ENCODE data around the gene AATF.

Gene AATF

DNA sequence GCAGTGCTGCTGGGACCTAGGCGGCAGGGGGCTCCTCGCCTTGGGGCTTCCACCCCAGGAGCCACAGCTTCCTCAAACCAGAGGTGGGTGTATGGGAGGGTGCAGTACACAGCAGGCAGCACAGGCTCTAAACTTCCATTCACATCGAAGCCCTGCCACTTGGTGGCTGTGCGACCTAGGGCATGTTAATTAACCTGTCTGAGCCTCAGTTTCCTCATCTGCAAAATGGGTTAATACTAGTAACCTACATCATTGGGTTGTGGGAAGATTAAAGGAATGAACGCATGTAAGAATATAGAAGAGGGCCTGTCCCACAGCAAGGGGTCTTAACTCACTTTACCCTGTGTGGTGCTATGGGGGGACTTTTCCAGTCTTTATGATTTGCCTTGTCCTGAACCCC lies 38.2 kb upstream of the AATF start:
- no peaks in the 10 kb centered on the region for H3K36me3 ChIP-seq
- TF ChIP-seq, protein P1, sequence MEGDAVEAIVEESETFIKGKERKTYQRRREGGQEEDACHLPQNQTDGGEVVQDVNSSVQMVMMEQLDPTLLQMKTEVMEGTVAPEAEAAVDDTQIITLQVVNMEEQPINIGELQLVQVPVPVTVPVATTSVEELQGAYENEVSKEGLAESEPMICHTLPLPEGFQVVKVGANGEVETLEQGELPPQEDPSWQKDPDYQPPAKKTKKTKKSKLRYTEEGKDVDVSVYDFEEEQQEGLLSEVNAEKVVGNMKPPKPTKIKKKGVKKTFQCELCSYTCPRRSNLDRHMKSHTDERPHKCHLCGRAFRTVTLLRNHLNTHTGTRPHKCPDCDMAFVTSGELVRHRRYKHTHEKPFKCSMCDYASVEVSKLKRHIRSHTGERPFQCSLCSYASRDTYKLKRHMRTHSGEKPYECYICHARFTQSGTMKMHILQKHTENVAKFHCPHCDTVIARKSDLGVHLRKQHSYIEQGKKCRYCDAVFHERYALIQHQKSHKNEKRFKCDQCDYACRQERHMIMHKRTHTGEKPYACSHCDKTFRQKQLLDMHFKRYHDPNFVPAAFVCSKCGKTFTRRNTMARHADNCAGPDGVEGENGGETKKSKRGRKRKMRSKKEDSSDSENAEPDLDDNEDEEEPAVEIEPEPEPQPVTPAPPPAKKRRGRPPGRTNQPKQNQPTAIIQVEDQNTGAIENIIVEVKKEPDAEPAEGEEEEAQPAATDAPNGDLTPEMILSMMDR (IDR thresholded peaks at IDR 0.05) = no peak
- no peaks in the 10 kb centered on the region for H3K4me1 ChIP-seq (ENCODE audit: control insufficient read depth in 1 of 2, insufficient read depth in 1 of 2, low read depth in 1 of 2, low read length in 1 of 2)
- no peak overlapping the region for H3K27ac ChIP-seq
- peaks cover 85% of the 10 kb centered on the region for H3K27me3 ChIP-seq
- H3K4me3 ChIP-seq (ENCODE audit: low read depth in 1 of 2, low read length in 1 of 2) = no peak overlapping the region
- no peaks in the 10 kb centered on the region for H3K9me3 ChIP-seq

DNA sequence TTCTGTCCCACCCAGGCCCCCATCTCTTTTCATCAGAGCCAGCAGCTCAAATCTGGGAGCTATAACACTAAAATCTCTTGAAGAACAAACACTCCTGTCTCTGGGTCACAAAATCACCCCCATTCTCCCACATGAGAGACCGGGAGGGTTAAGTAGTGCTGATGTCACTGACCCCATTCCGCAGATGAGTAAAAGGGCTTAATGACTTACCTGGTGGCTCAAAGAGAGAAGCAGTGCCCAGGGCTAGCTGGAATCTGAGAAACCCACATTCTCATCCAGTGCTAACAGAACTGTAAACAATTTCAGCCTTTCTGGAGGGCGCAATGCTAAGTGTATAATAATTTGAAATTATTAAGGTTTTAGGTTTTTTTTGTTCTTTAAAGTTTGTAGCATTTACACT lies 37.8 kb upstream of the AATF start:
- H3K4me1 ChIP-seq (ENCODE audit: control insufficient read depth in 1 of 2, insufficient read depth in 1 of 2, low read depth in 1 of 2, low read length in 1 of 2) = no peaks in the 10 kb centered on the region
- no peaks in the 10 kb centered on the region for H3K36me3 ChIP-seq
- H3K9me3 ChIP-seq = no peaks in the 10 kb centered on the region
- TF ChIP-seq, protein P1 (IDR thresholded peaks at IDR 0.05) = no peak
- no peak overlapping the region for H3K4me3 ChIP-seq (ENCODE audit: low read depth in 1 of 2, low read length in 1 of 2)
- H3K27ac ChIP-seq = no peak overlapping the region
- peaks cover 88% of the 10 kb centered on the region for H3K27me3 ChIP-seq

DNA sequence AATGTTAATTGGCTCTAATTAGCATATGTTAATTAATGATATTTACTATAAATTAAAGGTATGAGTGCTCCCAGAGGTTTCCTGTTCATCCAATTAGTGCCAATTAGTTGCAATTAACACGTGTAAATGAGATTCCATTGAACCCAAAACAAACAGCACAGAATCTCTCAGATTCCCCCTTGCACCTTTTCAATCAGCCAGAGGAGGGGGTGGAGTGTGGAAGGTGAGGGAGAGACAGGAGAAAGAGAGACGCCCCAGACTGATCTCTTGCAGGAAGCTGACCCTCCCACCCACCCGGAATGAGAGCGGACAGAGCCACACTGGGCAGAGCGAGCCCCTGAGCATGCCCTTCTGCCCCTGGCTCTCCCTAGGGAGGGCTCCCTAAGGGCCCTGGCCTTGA lies 35.6 kb upstream of the AATF start:
- H3K4me3 ChIP-seq (ENCODE audit: low read depth in 1 of 2, low read length in 1 of 2) = no peak overlapping the region
- no peak overlapping the region for H3K27ac ChIP-seq
- peaks cover 91% of the 10 kb centered on the region for H3K27me3 ChIP-seq
- no peaks in the 10 kb centered on the region for H3K4me1 ChIP-seq (ENCODE audit: control insufficient read depth in 1 of 2, insufficient read depth in 1 of 2, low read depth in 1 of 2, low read length in 1 of 2)
- TF ChIP-seq, protein P1 (IDR thresholded peaks at IDR 0.05) = no peak
- H3K36me3 ChIP-seq = no peaks in the 10 kb centered on the region
- no peaks in the 10 kb centered on the region for H3K9me3 ChIP-seq

DNA sequence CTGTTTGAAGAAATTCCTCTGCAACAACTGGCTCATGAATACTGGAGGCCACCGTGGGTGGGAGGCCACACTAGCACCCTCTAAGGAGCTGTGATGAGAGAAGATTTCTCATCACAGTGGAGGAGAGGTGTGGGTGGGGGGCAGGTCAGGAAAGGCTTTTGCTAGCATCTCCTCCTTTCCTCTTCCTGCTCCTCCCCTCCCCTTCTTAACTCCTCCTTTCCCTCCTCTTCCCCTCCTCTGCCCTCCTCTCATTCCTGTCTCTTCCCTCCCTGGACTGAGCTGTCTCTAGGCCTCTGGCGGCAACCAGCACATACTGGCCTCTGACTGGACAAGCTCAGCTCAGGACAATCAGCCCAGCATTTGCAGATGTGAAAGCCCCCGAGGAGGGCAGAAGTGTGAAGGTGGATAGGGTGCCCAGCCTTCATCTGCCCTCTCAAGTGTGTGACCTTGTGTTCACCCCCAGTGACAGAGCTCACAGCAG lies 30.5 kb upstream of the AATF start:
- Histone ChIP-seq H3K27ac (no peak overlapping the region), H3K4me3 (ENCODE audit: low read depth in 1 of 2, low read length in 1 of 2) (no peak overlapping the region), H3K9me3 (no peaks in the 10 kb centered on the region), H3K27me3 (peaks cover 93% of the 10 kb centered on the region), H3K4me1 (ENCODE audit: control insufficient read depth in 1 of 2, insufficient read depth in 1 of 2, low read depth in 1 of 2, low read length in 1 of 2) (no peaks in the 10 kb centered on the region), H3K36me3 (no peaks in the 10 kb centered on the region)
- TF ChIP-seq, protein P1 (IDR thresholded peaks at IDR 0.05) = no peak

DNA sequence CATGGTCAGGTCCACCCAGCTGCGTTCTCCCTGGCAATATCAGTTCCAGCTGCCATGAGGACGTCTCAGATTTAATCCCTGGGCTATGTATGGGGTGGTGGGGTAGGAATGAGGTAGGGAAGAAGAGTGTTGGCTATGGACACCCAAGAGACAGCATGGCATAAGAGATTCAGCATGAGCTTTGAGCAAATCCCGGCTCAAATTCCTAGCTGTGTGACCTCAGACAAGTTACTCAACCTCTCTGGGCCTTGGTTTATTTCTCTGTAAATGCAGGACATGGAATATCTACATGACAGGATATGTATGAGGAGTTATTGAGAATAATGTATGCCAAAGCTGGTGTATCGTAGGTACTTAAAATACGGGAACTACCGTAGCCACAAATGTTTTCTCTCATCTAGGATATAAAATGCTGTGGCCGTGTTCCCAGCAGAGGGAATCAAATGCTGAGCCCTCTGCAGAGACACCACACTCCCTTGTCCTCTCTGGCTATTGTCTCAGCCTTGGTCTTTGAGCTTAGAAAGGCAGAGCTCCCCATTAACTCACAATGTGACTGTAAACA lies 29.3 kb upstream of the AATF start:
- Histone ChIP-seq H3K27me3 (peaks cover 93% of the 10 kb centered on the region), H3K9me3 (no peaks in the 10 kb centered on the region), H3K36me3 (no peaks in the 10 kb centered on the region), H3K4me3 (ENCODE audit: low read depth in 1 of 2, low read length in 1 of 2) (no peak overlapping the region), H3K27ac (no peak overlapping the region), H3K4me1 (ENCODE audit: control insufficient read depth in 1 of 2, insufficient read depth in 1 of 2, low read depth in 1 of 2, low read length in 1 of 2) (no peaks in the 10 kb centered on the region)
- TF ChIP-seq, protein P1 (IDR thresholded peaks at IDR 0.05) = no peak
